Testis (tissue), 3 donors: ENCODE data around the gene PAPSS2. TPM values are rescaled to one million over a fixed set of nuclear protein-coding genes. Genes with fewer than 3 reads are reported as not detected.
A peak's percentile ranks its signal among the peaks of the same experiment; 100 is the strongest.

ENCODE experiments used
- DNase-seq: peaks from one replicate; pipeline ENCODE4 v3.0.0-alpha.2; 2019
- H3K27ac ChIP-seq, 2 donors: fragments of 200-600 bp; sonication (generic); one replicate each; pipeline ENCODE4 v1.5.1; 2019
- H3K27me3 ChIP-seq: fragments of 200-600 bp; sonication (generic); one replicate; pipeline ENCODE4 v1.5.1; 2019
- H3K36me3 ChIP-seq: fragments of 200-600 bp; sonication (generic); one replicate; pipeline ENCODE4 v1.5.1; 2017; ENCODE audit warnings: low read depth; ENCODE audit errors: missing control alignments
- H3K4me1 ChIP-seq: fragments of 200-600 bp; sonication (generic); one replicate; pipeline ENCODE4 v1.5.1; 2019
- H3K4me3 ChIP-seq, 2 donors: fragments of 200-600 bp; sonication (generic); one replicate each; pipeline ENCODE4 v1.5.1; 2017 to 2019
- H3K9me3 ChIP-seq: fragments of 200-600 bp; sonication (generic); one replicate; pipeline ENCODE4 v1.5.1; 2017
- POLR2A ChIP-seq: fragments of 450-650 bp; IDR thresholded peaks from one replicate; pipeline ENCODE4 v1.6.1; 2017; ENCODE audit warnings: antibody characterized with exemption, mild to moderate bottlenecking, moderate library complexity
- WGBS, 2 donors: methylation state at CpG; one replicate each; pipeline ENCODE4 v1.1.5; 2018; 5-methylcytosine and 5-hydroxymethylcytosine counted together
- intact Hi-C: fragments of 100-400 bp; cut with DNase I; formaldehyde crosslinking; loops from one replicate; pipeline ENCODE4 v1.15.1; 2023; ENCODE audit warnings: low total_unique reads
- polyA plus RNA-seq: library from polyadenylated mRNA; stranded (reverse); fragments of 350-450 nt; fragmentation: Illumina TruSeq; extraction: RNeasy Lipid Tissue Mini Kit (QIAGEN cat#74804); gene quantifications from one replicate; pipeline ENCODE4 v1.2.3, GENCODE V29; 2014; ENCODE audit warnings: low read depth, low replicate concordance; ENCODE audit not compliant: insufficient read depth
- total RNA-seq, 2 donors: library from RNA; depleted of rRNA; stranded (reverse); fragments of >200 nt; gene quantifications; one replicate each; pipeline ENCODE4 v1.2.3, GENCODE V29; 2016
- TF ChIP-seq, protein P1 (sequence below), 3 experiments: fragments of 450-650 bp in 2 of 3; fragments of 200-600 bp in 1 of 3; sonication (generic) in 1 of 3; IDR thresholded peaks; one replicate each; pipeline ENCODE4 v1.5.1; 2016 to 2019; ENCODE audit warnings: antibody characterized with exemption in 3 of 3, mild to moderate bottlenecking in 2 of 3, moderate library complexity in 1 of 3

The PAPSS2 gene
- total and polyA plus RNA-seq, 3 donors from 2014 or later: 4.6 to 20.1 (median 6.4) TPM

DNA sequence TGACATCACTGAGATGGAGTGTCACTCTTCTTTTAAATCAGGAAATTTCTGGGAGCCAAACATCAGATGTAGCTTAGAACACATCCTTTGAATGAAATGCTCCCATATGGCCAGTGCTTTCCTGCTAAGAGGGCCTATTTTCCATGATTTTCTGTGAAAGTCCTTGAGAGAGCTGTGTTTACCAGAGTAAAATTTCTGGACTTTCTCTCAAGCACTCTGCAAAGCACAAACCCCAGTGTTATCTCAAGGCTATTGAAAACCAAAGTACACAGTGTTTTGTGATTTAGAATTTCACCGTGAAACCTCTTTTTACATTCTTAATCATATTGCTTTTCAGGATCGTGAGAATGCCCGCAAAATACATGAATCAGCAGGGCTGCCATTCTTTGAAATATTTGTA is 54.0 kb downstream of the PAPSS2 start:
- H3K27ac ChIP-seq: peak overlapping the region; percentile 79 to 82
- TF ChIP-seq POLR2A: no peak
- TF ChIP-seq, protein P1, sequence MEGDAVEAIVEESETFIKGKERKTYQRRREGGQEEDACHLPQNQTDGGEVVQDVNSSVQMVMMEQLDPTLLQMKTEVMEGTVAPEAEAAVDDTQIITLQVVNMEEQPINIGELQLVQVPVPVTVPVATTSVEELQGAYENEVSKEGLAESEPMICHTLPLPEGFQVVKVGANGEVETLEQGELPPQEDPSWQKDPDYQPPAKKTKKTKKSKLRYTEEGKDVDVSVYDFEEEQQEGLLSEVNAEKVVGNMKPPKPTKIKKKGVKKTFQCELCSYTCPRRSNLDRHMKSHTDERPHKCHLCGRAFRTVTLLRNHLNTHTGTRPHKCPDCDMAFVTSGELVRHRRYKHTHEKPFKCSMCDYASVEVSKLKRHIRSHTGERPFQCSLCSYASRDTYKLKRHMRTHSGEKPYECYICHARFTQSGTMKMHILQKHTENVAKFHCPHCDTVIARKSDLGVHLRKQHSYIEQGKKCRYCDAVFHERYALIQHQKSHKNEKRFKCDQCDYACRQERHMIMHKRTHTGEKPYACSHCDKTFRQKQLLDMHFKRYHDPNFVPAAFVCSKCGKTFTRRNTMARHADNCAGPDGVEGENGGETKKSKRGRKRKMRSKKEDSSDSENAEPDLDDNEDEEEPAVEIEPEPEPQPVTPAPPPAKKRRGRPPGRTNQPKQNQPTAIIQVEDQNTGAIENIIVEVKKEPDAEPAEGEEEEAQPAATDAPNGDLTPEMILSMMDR (IDR thresholded peaks at IDR 0.05): no peak
- no peaks in the 10 kb centered on the region for H3K9me3 ChIP-seq
- whole genome bisulfite sequencing, 2 donors: 32 to 52% methylated on average over 3 of the region's 3 CpGs
- H3K4me3 ChIP-seq: no peak overlapping the region
- intact Hi-C loops: no loop called here
- H3K4me1 ChIP-seq: peaks cover 26% of the 10 kb centered on the region
- DNase-seq: no peak
- H3K36me3 ChIP-seq: no peaks in the 10 kb centered on the region
- no peaks in the 10 kb centered on the region for H3K27me3 ChIP-seq

GRCh38 chr10:87715552-87716347 is 56.1 kb downstream of the PAPSS2 start:
- Histone ChIP-seq H3K4me1 (peaks cover 26% of the 10 kb centered on the region), H3K27ac (peak overlapping the region in 1 of 2 donors; percentile 39), H3K36me3 (no peaks in the 10 kb centered on the region), H3K27me3 (no peaks in the 10 kb centered on the region), H3K4me3 (no peak overlapping the region), H3K9me3 (no peaks in the 10 kb centered on the region)
- intact Hi-C loops: no loop called here
- no peak for DNase-seq
- 55 to 66% methylated on average over 3 of the region's 3 CpGs for whole genome bisulfite sequencing, 2 donors
- TF ChIP-seq, protein P1 (IDR thresholded peaks at IDR 0.05): no peak
- no peak for TF ChIP-seq POLR2A

DNA sequence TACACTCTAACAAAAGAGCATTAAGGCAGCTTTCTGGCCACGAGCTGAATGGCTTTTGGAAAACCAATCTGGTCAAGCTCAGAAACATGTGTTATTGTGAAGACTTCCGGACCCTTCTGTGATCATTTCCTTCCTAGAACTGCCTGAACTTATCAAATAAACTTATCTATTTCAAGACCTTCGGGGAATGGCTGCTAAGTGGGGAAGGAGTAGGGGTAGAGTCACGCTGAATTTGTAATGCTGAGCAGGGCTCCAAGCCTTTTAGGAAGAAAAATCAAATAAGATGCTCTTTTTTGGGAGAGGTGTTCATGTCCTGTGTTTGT is 56.6 kb downstream of the PAPSS2 start:
- no peaks in the 10 kb centered on the region for H3K9me3 ChIP-seq
- no peak for DNase-seq
- no peaks in the 10 kb centered on the region for H3K27me3 ChIP-seq
- TF ChIP-seq, protein P1 (IDR thresholded peaks at IDR 0.05): no peak
- TF ChIP-seq POLR2A: no peak
- peak overlapping the region in 1 of 2 donors; percentile 39 for H3K27ac ChIP-seq
- H3K4me3 ChIP-seq: no peak overlapping the region
- H3K4me1 ChIP-seq: peaks cover 26% of the 10 kb centered on the region
- 66 to 68% methylated on average over 4 of the region's 4 CpGs for WGBS, 2 donors
- intact Hi-C loops: no loop called here
- H3K36me3 ChIP-seq: no peaks in the 10 kb centered on the region

DNA sequence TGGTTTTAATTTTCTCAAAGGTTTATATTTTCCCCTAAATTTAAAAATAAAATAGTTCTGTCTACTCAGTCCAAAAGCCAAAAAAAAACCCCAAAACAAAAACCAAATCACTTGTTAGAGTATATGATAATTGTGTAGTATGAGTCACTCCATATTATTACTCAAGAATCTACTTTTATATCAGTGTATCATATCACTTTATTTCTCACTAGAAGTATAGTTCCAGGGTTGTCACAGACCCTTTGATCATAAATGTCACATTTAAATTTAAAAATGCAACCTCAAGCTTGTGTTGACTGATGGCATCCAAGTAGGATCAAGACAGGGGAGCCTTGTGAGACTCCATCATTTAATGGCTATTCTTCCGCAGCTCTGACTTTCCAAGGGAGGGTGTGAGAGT is 61.0 kb downstream of the PAPSS2 start:
- intact Hi-C loops: no loop called here
- DNase-seq: no peak
- TF ChIP-seq POLR2A: no peak
- TF ChIP-seq, protein P1 (IDR thresholded peaks at IDR 0.05): no peak
- H3K27ac ChIP-seq: no peak overlapping the region
- H3K9me3 ChIP-seq: no peaks in the 10 kb centered on the region
- no peak overlapping the region for H3K4me3 ChIP-seq
- no peaks in the 10 kb centered on the region for H3K36me3 ChIP-seq
- H3K27me3 ChIP-seq: no peaks in the 10 kb centered on the region
- 93 to 97% methylated on average over 1 of the region's 1 CpG for WGBS, 2 donors
- peaks cover 7% of the 10 kb centered on the region for H3K4me1 ChIP-seq

DNA sequence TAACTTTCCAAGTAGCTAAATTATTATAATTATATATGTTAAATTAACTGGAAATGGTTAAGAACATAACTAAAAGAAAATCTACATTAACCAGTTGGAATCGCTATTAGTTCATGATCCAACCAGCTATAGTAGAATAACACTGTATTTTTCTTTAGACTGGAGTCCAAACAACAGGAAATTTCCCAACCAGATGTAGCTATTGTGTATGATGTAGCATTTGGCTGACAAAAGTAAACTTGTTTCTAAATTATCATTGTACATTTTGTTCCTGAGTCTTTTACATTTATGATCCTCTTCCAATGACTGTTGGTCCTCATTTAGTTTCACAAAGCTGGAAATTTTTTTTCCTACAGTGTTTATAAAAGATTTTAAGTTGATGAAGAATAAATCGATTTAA is 62.1 kb downstream of the PAPSS2 start:
- Histone ChIP-seq H3K4me3 (no peak overlapping the region), H3K27me3 (no peaks in the 10 kb centered on the region), H3K9me3 (no peaks in the 10 kb centered on the region), H3K4me1 (no peaks in the 10 kb centered on the region), H3K27ac (no peak overlapping the region), H3K36me3 (no peaks in the 10 kb centered on the region)
- intact Hi-C loops: no loop called here
- WGBS, 2 donors: 34 to 51% methylated on average over 2 of the region's 2 CpGs
- no peak for DNase-seq
- TF ChIP-seq POLR2A: no peak
- TF ChIP-seq, protein P1 (IDR thresholded peaks at IDR 0.05): no peak
